ENCODE measurements around the gene NEXN. TPM values are rescaled to one million over a fixed set of nuclear protein-coding genes. Genes with fewer than 3 reads are reported as not detected.
"Not testable (repeated sequence)": the region's sequence is repeated elsewhere in the genome, so short reads cannot be mapped to it uniquely, and the experiment has no call there.

NEXN gene
- total and polyA plus RNA-seq, 4 donors, result 0.51 to 2.4 (median 1.7) TPM

DNA sequence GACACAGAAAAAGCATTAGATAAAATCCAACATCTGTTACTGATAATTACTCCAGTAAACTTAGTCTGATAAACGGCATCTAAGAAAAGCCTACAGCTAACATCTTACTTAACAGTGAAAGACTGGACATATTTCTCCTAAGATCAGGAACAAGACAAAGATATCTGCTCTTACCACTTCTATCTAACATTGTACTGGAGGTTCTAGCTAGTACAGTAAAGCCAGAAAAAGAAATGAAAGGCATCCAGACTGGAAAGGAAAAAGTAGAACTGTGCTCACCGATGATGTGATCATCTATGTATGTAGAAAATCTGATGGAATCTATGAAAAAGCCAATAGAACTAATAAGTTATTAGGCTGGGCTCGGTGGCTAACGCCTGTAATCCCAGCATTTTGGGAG is 21.7 kb downstream of the NEXN start:
- no peak overlapping the region for H3K9ac ChIP-seq (ENCODE audit: low read depth in 1 of 2, low read length in 2 of 2)
- H3K36me3 ChIP-seq (ENCODE audit: control insufficient read depth in 4 of 4, insufficient read depth in 3 of 4, low read depth in 1 of 4, low read length in 3 of 4), result no peaks in the 10 kb centered on the region
- TF ChIP-seq RXRA (IDR thresholded peaks at IDR 0.05) (no peak), SP1 (IDR thresholded peaks at IDR 0.05) (no peak), GABPA (IDR thresholded peaks at IDR 0.05 in 1 of 2, conservative IDR thresholded peaks at IDR 0.05 in 1 of 2) (no peak), NR2F2 (IDR thresholded peaks at IDR 0.05) (no peak), FOXA1 (IDR thresholded peaks at IDR 0.05) (no peak), HNF4A (conservative IDR thresholded peaks at IDR 0.05) (no peak), JUND (IDR thresholded peaks at IDR 0.05) (no peak), TAF1 (conservative IDR thresholded peaks at IDR 0.05) (no peak), HNF4G (IDR thresholded peaks at IDR 0.05) (no peak), YY1 (IDR thresholded peaks at IDR 0.05) (no peak), EGR1 (IDR thresholded peaks at IDR 0.05; ENCODE audit: low read depth in 2 of 2) (no peak), FOXA2 (IDR thresholded peaks at IDR 0.05) (no peak), RAD21 (IDR thresholded peaks at IDR 0.05) (no peak)
- TF ChIP-seq, protein P1, sequence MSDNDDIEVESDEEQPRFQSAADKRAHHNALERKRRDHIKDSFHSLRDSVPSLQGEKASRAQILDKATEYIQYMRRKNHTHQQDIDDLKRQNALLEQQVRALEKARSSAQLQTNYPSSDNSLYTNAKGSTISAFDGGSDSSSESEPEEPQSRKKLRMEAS (IDR thresholded peaks at IDR 0.05), result no peak
- TF ChIP-seq, protein P2, sequence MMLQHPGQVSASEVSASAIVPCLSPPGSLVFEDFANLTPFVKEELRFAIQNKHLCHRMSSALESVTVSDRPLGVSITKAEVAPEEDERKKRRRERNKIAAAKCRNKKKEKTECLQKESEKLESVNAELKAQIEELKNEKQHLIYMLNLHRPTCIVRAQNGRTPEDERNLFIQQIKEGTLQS (IDR thresholded peaks at IDR 0.05), result no peak
- TF ChIP-seq, protein P3, sequence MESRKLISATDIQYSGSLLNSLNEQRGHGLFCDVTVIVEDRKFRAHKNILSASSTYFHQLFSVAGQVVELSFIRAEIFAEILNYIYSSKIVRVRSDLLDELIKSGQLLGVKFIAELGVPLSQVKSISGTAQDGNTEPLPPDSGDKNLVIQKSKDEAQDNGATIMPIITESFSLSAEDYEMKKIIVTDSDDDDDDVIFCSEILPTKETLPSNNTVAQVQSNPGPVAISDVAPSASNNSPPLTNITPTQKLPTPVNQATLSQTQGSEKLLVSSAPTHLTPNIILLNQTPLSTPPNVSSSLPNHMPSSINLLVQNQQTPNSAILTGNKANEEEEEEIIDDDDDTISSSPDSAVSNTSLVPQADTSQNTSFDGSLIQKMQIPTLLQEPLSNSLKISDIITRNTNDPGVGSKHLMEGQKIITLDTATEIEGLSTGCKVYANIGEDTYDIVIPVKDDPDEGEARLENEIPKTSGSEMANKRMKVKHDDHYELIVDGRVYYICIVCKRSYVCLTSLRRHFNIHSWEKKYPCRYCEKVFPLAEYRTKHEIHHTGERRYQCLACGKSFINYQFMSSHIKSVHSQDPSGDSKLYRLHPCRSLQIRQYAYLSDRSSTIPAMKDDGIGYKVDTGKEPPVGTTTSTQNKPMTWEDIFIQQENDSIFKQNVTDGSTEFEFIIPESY (IDR thresholded peaks at IDR 0.05), result no peak
- TF ChIP-seq, protein P4, sequence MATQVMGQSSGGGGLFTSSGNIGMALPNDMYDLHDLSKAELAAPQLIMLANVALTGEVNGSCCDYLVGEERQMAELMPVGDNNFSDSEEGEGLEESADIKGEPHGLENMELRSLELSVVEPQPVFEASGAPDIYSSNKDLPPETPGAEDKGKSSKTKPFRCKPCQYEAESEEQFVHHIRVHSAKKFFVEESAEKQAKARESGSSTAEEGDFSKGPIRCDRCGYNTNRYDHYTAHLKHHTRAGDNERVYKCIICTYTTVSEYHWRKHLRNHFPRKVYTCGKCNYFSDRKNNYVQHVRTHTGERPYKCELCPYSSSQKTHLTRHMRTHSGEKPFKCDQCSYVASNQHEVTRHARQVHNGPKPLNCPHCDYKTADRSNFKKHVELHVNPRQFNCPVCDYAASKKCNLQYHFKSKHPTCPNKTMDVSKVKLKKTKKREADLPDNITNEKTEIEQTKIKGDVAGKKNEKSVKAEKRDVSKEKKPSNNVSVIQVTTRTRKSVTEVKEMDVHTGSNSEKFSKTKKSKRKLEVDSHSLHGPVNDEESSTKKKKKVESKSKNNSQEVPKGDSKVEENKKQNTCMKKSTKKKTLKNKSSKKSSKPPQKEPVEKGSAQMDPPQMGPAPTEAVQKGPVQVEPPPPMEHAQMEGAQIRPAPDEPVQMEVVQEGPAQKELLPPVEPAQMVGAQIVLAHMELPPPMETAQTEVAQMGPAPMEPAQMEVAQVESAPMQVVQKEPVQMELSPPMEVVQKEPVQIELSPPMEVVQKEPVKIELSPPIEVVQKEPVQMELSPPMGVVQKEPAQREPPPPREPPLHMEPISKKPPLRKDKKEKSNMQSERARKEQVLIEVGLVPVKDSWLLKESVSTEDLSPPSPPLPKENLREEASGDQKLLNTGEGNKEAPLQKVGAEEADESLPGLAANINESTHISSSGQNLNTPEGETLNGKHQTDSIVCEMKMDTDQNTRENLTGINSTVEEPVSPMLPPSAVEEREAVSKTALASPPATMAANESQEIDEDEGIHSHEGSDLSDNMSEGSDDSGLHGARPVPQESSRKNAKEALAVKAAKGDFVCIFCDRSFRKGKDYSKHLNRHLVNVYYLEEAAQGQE (IDR thresholded peaks at IDR 0.05), result no peak
- TF ChIP-seq, protein P5, sequence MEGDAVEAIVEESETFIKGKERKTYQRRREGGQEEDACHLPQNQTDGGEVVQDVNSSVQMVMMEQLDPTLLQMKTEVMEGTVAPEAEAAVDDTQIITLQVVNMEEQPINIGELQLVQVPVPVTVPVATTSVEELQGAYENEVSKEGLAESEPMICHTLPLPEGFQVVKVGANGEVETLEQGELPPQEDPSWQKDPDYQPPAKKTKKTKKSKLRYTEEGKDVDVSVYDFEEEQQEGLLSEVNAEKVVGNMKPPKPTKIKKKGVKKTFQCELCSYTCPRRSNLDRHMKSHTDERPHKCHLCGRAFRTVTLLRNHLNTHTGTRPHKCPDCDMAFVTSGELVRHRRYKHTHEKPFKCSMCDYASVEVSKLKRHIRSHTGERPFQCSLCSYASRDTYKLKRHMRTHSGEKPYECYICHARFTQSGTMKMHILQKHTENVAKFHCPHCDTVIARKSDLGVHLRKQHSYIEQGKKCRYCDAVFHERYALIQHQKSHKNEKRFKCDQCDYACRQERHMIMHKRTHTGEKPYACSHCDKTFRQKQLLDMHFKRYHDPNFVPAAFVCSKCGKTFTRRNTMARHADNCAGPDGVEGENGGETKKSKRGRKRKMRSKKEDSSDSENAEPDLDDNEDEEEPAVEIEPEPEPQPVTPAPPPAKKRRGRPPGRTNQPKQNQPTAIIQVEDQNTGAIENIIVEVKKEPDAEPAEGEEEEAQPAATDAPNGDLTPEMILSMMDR (IDR thresholded peaks at IDR 0.05; ENCODE audit: low read depth, low read length, missing input control), result no peak
- H3K4me1 ChIP-seq (ENCODE audit: control insufficient read depth in 4 of 4, insufficient read depth in 4 of 4, low read length in 3 of 4), result peaks cover 0 to 3% (median 0%) of the 10 kb centered on the region in 4 donors
- H3K9me3 ChIP-seq (ENCODE audit: control insufficient read depth in 4 of 4, low read length in 3 of 4), result no peaks in the 10 kb centered on the region
- H3K4me3 ChIP-seq (ENCODE audit: low read depth in 1 of 3, low read length in 3 of 3), result no peak overlapping the region
- no peaks in the 10 kb centered on the region for H3K27me3 ChIP-seq (ENCODE audit: control insufficient read depth in 4 of 4, insufficient read depth in 4 of 4, low read length in 3 of 4)
- H3K27ac ChIP-seq (ENCODE audit: low read depth in 1 of 2, low read length in 2 of 2), result no peak overlapping the region
- DNase-seq (ENCODE audit: low spot score), result no peak
- WGBS, result 94% methylated on average over 4 of the region's 4 CpGs

DNA sequence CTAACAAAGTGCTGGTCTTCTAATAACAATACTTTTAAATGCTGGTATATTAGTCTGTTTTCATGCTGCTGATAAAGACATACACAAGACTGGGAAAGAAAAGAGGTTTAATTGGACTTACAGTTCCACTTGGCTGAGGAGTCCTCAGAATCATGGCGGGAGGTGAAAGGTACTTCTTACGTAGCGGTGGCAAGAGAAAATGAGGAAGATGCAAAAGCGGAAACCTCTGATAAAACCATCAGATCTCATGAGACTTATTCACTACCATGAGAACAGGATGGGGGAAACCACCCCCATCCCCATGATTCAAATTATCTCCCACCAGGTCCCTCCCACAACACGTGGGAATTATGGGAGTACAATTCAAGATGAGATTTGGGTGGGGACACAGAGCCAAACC is 30.5 kb downstream of the NEXN start:
- not testable (repeated sequence) for H3K4me3 ChIP-seq (ENCODE audit: low read depth in 1 of 3, low read length in 3 of 3); H3K9ac ChIP-seq (ENCODE audit: low read depth in 1 of 2, low read length in 2 of 2); H3K27me3 ChIP-seq (ENCODE audit: control insufficient read depth in 4 of 4, insufficient read depth in 4 of 4, low read length in 3 of 4); H3K27ac ChIP-seq (ENCODE audit: low read depth in 1 of 2, low read length in 2 of 2); DNase-seq (ENCODE audit: low spot score); H3K4me1 ChIP-seq (ENCODE audit: control insufficient read depth in 4 of 4, insufficient read depth in 4 of 4, low read length in 3 of 4); H3K9me3 ChIP-seq (ENCODE audit: control insufficient read depth in 4 of 4, low read length in 3 of 4); H3K36me3 ChIP-seq (ENCODE audit: control insufficient read depth in 4 of 4, insufficient read depth in 3 of 4, low read depth in 1 of 4, low read length in 3 of 4)
- WGBS, result 91% methylated on average over 5 of the region's 5 CpGs

All from liver (tissue), 9 donors.